Measurements from ENCODE around the gene CLRN3. TPM values are rescaled to one million over a fixed set of nuclear protein-coding genes. Genes with fewer than 3 reads are reported as not detected.

The CLRN3 gene
- total RNA-seq, 1 experiment from 2014 or later = not detected

GRCh38 chr10:127848226-127848625 is 44.5 kb downstream of the CLRN3 start:
- CTCF ChIA-PET = no interaction called here

GRCh38 chr10:127845756-127846155 is 47.0 kb downstream of the CLRN3 start:
- Mint-ChIP-seq H3K36me3 (ENCODE audit: insufficient read depth, unreplicated experiment) (no peaks in the 10 kb centered on the region), H3K9me3 (ENCODE audit: unreplicated experiment) (no peaks in the 10 kb centered on the region), H3K4me1 (ENCODE audit: insufficient read depth, unreplicated experiment) (peaks cover 6% of the 10 kb centered on the region), H3K4me3 (ENCODE audit: unreplicated experiment) (no peak overlapping the region), H3K27ac (ENCODE audit: low read depth, unreplicated experiment) (no peak overlapping the region), H3K27me3 (ENCODE audit: insufficient read depth, unreplicated experiment) (peaks cover 66% of the 10 kb centered on the region)
- BruUV-seq (replicated peaks) = no TSS peak
- intact Hi-C loops (cut with micrococcal nuclease) = no loop called here
- POLR2A ChIA-PET = no interaction called here
- CTCF ChIA-PET = interaction anchor here (0.6 to 7.7 kb wide), 4 partner anchors 8 to 183 kb away, joined by 3 to 42 read pairs (median 4); no protein-coding TSS in a partner anchor
- no peak for DNase-seq (ENCODE audit: unreplicated experiment)
- TF ChIP-seq, protein P1, sequence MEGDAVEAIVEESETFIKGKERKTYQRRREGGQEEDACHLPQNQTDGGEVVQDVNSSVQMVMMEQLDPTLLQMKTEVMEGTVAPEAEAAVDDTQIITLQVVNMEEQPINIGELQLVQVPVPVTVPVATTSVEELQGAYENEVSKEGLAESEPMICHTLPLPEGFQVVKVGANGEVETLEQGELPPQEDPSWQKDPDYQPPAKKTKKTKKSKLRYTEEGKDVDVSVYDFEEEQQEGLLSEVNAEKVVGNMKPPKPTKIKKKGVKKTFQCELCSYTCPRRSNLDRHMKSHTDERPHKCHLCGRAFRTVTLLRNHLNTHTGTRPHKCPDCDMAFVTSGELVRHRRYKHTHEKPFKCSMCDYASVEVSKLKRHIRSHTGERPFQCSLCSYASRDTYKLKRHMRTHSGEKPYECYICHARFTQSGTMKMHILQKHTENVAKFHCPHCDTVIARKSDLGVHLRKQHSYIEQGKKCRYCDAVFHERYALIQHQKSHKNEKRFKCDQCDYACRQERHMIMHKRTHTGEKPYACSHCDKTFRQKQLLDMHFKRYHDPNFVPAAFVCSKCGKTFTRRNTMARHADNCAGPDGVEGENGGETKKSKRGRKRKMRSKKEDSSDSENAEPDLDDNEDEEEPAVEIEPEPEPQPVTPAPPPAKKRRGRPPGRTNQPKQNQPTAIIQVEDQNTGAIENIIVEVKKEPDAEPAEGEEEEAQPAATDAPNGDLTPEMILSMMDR (IDR thresholded peaks at IDR 0.05; ENCODE audit: unreplicated experiment) = no peak

More at GRCh38 chr10:127848226-127848625, 44.5 kb downstream of the CLRN3 start:
- POLR2A ChIA-PET = no interaction called here
- intact Hi-C loops (cut with micrococcal nuclease) = no loop called here
- no TSS peak for BruUV-seq (replicated peaks)
- Mint-ChIP-seq H3K4me1 (ENCODE audit: insufficient read depth, unreplicated experiment) (peaks cover 6% of the 10 kb centered on the region), H3K9me3 (ENCODE audit: unreplicated experiment) (no peaks in the 10 kb centered on the region), H3K27ac (ENCODE audit: low read depth, unreplicated experiment) (no peak overlapping the region), H3K27me3 (ENCODE audit: insufficient read depth, unreplicated experiment) (peaks cover 67% of the 10 kb centered on the region), H3K36me3 (ENCODE audit: insufficient read depth, unreplicated experiment) (no peaks in the 10 kb centered on the region), H3K4me3 (ENCODE audit: unreplicated experiment) (no peak overlapping the region)
- DNase-seq (ENCODE audit: unreplicated experiment) = no peak
- TF ChIP-seq, protein P1 (IDR thresholded peaks at IDR 0.05; ENCODE audit: unreplicated experiment) = no peak

GRCh38 chr10:127840884-127841283 is 51.9 kb downstream of the CLRN3 start:
- Mint-ChIP-seq H3K9me3 (ENCODE audit: unreplicated experiment) (peaks cover 10% of the 10 kb centered on the region), H3K27ac (ENCODE audit: low read depth, unreplicated experiment) (no peak overlapping the region), H3K4me3 (ENCODE audit: unreplicated experiment) (no peak overlapping the region), H3K36me3 (ENCODE audit: insufficient read depth, unreplicated experiment) (no peaks in the 10 kb centered on the region), H3K4me1 (ENCODE audit: insufficient read depth, unreplicated experiment) (no peaks in the 10 kb centered on the region), H3K27me3 (ENCODE audit: insufficient read depth, unreplicated experiment) (peaks cover 52% of the 10 kb centered on the region)
- TF ChIP-seq, protein P1 (IDR thresholded peaks at IDR 0.05; ENCODE audit: unreplicated experiment) = no peak
- POLR2A ChIA-PET = no interaction called here
- CTCF ChIA-PET = interaction anchor here (7.7 kb wide), 1 partner anchor 13 kb away, joined by 42 read pairs; no protein-coding TSS in a partner anchor
- BruUV-seq (replicated peaks) = no TSS peak
- DNase-seq (ENCODE audit: unreplicated experiment) = no peak
- intact Hi-C loops (cut with micrococcal nuclease) = no loop called here

DNA sequence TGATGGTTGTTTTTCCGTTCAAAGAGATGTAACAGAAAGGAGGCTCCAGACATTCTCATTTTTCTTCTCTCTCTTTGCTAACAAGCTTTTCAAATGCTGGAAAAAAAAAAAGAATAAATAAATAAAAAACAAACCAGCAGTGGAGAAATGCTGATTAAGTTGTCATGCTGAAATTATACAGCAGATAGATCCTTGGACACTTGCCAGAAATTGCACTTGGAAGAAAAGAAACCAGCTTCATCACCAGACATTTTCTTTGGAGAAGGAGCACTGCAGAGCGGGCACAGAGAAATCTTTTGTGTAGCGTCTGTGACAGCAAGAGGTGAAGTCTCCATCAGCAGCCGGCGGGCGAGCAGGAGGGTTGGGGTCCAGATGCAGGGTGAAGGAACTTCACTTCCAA is 55.8 kb downstream of the CLRN3 start:
- ChIA-PET POLR2A (no interaction called here), CTCF (interaction anchor here (0.6 to 1.8 kb wide), 4 partner anchors 9 to 121 kb away, joined by 3 to 15 read pairs (median 4); no protein-coding TSS in a partner anchor)
- no TSS peak for BruUV-seq (replicated peaks)
- TF ChIP-seq, protein P1 (IDR thresholded peaks at IDR 0.05; ENCODE audit: unreplicated experiment) = no peak
- Mint-ChIP-seq H3K4me3 (ENCODE audit: unreplicated experiment) (no peak overlapping the region), H3K4me1 (ENCODE audit: insufficient read depth, unreplicated experiment) (peaks cover 8% of the 10 kb centered on the region), H3K27me3 (ENCODE audit: insufficient read depth, unreplicated experiment) (peaks cover 17% of the 10 kb centered on the region), H3K27ac (ENCODE audit: low read depth, unreplicated experiment) (no peak overlapping the region), H3K9me3 (ENCODE audit: unreplicated experiment) (peaks cover 10% of the 10 kb centered on the region), H3K36me3 (ENCODE audit: insufficient read depth, unreplicated experiment) (no peaks in the 10 kb centered on the region)
- intact Hi-C loops (cut with micrococcal nuclease) = no loop called here
- no peak for DNase-seq (ENCODE audit: unreplicated experiment)
